ENCODE results near the gene CNOT6.

The CNOT6 gene

GRCh38 chr5:180568914-180569313 lies 74.7 kb downstream of the CNOT6 start:
- DNase-seq (ENCODE audit: low read depth in 2 of 2), result no peak

GRCh38 chr5:180575571-180575970 lies 81.4 kb downstream of the CNOT6 start:
- no peak for DNase-seq (ENCODE audit: low read depth in 2 of 2)

GRCh38 chr5:180580681-180581080 lies 86.5 kb downstream of the CNOT6 start:
- DNase-seq (ENCODE audit: low read depth in 2 of 2), result no peak

GRCh38 chr5:180583738-180584137 lies 89.6 kb downstream of the CNOT6 start:
- no peak for DNase-seq (ENCODE audit: low read depth in 2 of 2)

- no peak for DNase-seq (ENCODE audit: low read depth in 2 of 2)
These were observed 92.0 kb downstream of the CNOT6 start for GRCh38 chr5:180586204-180586603.

GRCh38 chr5:180586870-180587269 lies 92.7 kb downstream of the CNOT6 start:
- DNase-seq (ENCODE audit: low read depth in 2 of 2), result no peak

GRCh38 chr5:180589771-180590542 lies 95.8 kb downstream of the CNOT6 start:
- no peak for DNase-seq (ENCODE audit: low read depth in 2 of 2)

GRCh38 chr5:180590543-180591310 lies 96.5 kb downstream of the CNOT6 start:
- DNase-seq (ENCODE audit: low read depth in 2 of 2), result no peak

GRCh38 chr5:180591311-180591887 lies 97.2 kb downstream of the CNOT6 start, which contains the start of gene SCGB3A1:
Gene SCGB3A1, minus strand, starts transcription at chr5:180591499. Its CDS starts 37 bp downstream, at chr5:180591462.
- no peak for DNase-seq (ENCODE audit: low read depth in 2 of 2)

- no peak for DNase-seq (ENCODE audit: low read depth in 2 of 2)
These were observed 98.0 kb downstream of the CNOT6 start for GRCh38 chr5:180592176-180592575.

- DNase-seq (ENCODE audit: low read depth in 2 of 2), result no peak
These were observed 99.4 kb downstream of the CNOT6 start for GRCh38 chr5:180593446-180594206.

GRCh38 chr5:180594311-180595045 lies 100.3 kb downstream of the CNOT6 start:
- DNase-seq (ENCODE audit: low read depth in 2 of 2), result no peak

GRCh38 chr5:180595046-180595379 lies 100.8 kb downstream of the CNOT6 start:
- no peak for DNase-seq (ENCODE audit: low read depth in 2 of 2)

- DNase-seq (ENCODE audit: low read depth in 2 of 2), result no peak
These were observed 101.4 kb downstream of the CNOT6 start for GRCh38 chr5:180595381-180596114.

- DNase-seq (ENCODE audit: low read depth in 2 of 2), result no peak
These were observed 102.0 kb downstream of the CNOT6 start for GRCh38 chr5:180596115-180596667.

GRCh38 chr5:180596668-180597231 lies 102.6 kb downstream of the CNOT6 start:
- no peak for DNase-seq (ENCODE audit: low read depth in 2 of 2)

- DNase-seq (ENCODE audit: low read depth in 2 of 2), result no peak
These were observed 104.1 kb downstream of the CNOT6 start for GRCh38 chr5:180598316-180598701.

GRCh38 chr5:180598797-180599589 lies 104.8 kb downstream of the CNOT6 start:
- no peak for DNase-seq (ENCODE audit: low read depth in 2 of 2)

- DNase-seq (ENCODE audit: low read depth in 2 of 2), result no peak
These were observed 105.4 kb downstream of the CNOT6 start for GRCh38 chr5:180599590-180599914.
